NCI-H2107 (cell line): ENCODE results near the gene ZBTB47.

Experiments
- DNase-seq: peaks from one replicate; lab custom pipeline; 2025; lab: John Stamatoyannopoulos, UW

The ZBTB47 gene

DNA sequence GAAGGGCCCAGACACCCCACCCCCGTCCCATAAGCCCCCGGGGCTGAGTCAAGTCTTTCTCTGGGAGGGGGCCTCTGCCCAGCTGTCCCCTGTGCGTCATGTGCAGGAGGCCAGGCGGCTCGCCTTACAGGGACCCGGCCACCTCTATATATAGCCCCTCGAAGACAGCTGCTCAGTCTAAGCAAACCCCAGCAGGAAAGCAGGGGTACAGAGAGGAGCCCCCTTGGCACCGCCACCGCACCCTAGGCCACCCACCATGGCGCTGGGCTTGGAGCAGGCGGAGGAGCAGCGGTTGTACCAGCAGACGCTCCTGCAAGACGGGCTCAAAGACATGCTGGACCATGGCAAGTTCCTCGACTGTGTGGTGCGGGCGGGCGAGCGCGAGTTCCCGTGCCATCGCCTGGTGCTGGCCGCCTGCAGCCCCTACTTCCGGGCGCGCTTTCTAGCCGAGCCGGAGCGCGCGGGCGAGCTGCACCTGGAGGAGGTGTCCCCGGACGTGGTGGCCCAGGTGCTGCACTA lies 31.9 kb downstream of the ZBTB47 start, which contains the start of gene KLHL40:
Gene KLHL40, plus strand, starts transcription at position 175 of the 519 bp plus-strand sequence. Its CDS starts 82 bp downstream, at position 257.
- no peak for DNase-seq

DNA sequence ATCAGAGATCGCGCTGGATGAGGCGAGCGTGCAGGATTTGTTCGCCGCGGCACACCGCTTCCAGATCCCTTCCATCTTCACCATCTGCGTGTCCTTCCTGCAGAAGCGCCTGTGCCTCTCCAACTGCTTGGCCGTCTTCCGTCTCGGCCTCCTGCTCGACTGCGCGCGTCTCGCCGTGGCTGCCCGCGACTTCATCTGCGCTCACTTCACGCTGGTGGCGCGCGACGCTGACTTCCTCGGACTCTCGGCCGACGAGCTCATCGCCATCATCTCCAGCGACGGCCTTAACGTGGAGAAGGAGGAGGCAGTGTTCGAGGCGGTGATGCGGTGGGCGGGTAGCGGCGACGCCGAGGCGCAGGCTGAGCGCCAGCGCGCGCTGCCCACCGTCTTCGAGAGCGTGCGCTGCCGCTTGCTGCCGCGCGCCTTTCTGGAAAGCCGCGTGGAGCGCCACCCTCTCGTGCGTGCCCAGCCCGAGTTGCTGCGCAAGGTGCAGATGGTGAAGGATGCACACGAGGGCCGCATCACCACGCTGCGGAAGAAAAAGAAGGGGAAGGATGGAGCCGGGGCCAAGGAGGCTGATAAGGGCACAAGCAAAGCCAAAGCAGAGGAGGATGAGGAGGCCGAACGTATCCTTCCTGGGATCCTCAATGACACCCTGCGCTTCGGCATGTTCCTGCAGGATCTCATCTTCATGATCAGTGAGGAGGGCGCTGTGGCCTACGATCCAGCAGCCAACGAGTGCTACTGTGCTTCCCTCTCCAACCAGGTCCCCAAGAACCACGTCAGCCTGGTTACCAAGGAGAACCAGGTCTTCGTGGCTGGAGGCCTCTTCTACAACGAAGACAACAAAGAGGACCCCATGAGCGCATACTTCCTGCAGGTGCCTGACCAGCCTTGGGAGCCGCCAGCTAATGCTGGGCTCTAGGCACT lies 32.7 kb downstream of the ZBTB47 start:
- DNase-seq, result no peak

DNA sequence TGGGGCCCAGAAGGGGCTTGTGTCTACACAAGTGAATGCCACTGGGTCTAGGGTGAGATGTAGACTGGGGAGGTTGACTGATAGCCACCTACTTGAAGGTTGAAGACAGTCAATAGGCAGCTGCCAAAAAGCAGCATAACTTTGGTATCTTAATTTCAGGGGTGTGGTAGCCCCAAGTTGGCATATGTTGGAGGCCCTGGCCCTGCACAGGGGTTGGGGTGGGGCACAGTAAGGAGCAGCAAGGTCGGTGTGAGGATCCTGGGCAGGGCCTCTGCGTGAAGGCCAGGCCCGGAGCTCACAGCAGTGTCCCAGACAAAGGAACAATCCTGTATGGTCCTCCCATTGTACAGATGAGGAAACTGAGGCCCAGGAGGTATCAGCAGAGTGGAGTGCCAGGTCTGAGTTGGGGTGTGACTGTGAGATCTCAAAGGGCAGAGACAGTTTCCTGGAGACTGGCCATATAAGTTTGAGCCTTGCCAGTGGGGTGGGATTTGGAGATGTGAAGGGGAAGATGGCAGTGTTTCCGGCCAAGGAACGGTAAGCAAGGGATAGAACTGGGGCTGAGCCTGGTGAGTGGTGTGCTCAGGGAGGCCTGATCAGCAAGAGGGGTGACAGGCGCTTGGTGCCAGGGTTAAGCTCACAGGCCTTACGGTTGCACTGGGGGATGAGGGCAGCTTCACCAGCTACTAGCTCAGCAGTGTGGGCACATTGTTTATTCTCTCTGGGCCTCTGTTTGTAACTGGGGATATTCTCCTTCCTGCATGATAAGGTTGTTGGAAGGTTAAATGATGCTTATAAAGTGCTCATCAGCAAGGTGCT lies 33.5 kb downstream of the ZBTB47 start:
- DNase-seq, result no peak

DNA sequence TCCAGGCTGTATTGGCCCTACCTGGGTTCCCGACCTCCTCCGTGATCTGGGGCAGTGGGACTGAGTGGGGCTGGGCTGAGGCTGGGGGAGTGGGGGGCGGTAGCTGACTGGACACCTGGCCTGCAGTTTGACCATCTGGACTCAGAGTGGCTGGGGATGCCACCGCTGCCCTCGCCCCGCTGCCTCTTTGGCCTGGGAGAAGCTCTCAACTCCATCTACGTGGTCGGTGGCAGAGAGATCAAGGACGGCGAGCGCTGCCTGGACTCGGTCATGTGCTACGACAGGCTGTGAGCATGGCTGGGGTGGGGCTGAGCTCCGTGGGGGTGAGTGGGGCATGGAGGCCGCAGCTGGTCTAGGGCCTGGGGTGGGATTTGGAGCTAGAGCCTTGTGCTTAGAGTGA lies 34.5 kb downstream of the ZBTB47 start:
- DNase-seq, result no peak

DNA sequence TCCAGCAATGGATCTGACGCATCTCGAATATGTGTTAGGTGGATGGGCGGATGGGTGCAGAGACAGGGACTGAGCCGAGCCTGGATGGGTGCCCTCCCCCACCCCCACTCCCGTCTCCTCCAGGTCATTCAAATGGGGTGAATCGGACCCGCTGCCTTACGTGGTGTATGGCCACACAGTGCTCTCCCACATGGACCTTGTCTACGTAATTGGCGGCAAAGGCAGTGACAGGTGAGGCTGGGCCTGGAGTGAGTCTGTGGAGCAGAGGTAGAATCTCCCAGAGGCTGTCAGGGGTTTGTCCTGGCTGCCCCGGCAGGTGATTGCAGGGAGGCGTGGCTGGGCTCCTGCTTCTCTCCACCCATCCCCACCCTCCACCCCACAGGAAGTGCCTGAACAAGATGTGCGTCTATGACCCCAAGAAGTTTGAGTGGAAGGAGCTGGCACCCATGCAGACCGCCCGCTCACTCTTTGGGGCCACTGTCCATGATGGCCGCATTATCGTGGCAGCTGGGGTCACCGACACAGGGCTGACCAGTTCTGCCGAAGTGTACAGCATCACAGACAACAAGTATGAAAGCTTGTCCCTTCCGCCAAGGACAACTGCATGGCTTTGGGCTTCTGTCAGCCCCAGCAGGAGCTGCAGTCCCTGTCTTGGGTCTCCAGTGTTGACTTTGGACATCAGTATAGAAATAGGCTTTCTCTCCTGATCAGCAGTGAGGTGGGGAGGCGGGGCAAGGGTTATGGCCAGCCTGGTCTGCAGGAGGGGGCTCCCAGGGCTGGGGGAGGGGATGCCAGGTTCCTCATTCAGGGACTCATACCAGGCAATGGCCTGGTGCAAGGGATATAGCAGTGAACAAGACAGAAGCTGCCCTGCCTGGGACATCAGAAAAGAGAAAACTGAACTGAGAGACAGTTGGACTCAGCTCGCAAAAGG lies 35.3 kb downstream of the ZBTB47 start:
- DNase-seq, result no peak

DNA sequence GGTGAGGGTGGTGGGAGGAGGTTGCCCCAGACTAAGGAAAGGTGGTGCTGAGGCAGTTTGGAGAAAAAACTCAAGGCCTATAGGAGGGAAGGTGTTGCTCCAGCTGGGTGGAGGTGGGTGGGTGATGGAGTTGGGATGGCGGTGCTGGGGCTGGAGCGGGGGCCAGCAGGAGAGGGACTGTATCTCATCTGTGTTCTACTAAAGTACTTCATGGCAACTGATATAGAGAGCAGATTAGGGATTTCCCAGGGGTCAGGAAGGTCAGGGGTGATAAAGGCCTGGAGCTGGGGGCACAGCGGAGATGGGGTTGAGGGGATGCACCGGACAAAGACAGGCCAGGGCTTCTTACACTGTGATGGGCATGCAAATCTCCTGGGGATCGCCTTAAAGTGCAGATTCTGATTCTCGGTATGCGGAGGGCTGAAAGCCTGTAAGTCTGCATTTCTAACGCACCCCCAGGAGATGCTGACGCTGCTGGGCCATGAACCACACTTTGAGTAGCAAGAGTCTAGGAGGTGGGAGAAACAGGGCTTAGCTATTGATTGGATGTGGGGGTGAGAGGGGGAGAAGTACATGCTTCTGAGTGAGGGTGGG lies 36.0 kb downstream of the ZBTB47 start:
- DNase-seq, result no peak

DNA sequence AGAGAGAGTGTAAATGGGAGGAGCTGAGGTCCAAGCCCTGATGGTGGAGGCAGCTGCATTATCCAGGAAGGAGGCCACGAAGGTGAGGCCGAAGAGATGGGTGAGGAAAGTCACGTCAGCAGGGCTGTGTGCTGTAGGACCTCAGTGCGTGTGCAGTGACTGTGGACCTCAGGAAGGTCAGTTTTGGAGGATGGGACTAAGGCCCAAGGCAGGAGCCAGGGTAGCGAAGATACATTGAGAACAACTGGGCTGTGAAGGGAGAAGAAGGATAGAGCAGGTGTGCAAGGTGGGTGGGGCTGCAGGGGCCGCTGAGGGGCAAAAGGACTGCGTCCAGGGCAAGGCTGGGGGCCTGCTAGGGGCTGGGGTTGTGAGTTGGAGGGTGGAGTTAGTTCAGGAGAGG lies 36.7 kb downstream of the ZBTB47 start:
- DNase-seq, result no peak

DNA sequence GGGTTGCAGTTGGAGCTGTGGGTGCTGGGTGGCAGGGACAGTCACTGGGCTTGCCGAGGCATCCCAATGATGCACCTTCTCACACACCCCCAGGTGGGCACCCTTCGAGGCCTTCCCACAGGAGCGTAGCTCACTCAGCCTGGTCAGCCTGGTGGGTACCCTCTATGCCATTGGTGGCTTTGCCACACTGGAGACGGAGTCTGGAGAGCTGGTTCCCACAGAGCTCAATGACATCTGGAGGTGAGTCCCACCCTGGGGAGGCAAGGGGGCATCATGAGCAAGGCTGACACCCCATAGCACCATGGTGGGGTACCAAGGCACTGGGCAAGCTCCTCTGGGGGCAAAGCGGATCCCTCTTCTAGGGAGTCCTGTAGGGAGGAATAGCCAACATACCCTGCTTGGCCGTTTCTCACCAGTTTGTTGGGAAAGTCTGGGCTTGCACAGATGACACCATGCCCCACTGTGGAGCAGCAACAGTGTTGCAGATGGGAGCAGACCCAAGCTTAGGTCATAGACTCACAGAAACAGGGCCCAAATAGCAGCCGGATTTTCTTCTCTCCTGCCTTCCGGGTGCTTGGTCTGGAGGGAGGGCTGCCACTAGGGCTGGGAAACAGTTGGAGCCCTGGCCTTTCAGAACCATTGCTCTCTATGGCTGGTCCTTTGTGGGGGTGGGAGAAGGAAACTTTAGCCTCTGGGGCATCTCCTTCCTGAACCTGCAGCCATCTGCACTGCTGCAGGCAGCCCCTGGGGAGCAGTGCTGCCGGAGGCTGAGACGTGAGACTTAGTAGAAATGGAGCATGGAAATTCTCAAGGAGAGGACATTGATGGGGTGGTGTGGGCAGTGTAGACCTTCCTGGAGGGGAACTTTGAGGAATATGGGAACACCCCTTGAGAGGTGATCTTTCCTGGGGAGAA lies 37.5 kb downstream of the ZBTB47 start:
- DNase-seq, result no peak

DNA sequence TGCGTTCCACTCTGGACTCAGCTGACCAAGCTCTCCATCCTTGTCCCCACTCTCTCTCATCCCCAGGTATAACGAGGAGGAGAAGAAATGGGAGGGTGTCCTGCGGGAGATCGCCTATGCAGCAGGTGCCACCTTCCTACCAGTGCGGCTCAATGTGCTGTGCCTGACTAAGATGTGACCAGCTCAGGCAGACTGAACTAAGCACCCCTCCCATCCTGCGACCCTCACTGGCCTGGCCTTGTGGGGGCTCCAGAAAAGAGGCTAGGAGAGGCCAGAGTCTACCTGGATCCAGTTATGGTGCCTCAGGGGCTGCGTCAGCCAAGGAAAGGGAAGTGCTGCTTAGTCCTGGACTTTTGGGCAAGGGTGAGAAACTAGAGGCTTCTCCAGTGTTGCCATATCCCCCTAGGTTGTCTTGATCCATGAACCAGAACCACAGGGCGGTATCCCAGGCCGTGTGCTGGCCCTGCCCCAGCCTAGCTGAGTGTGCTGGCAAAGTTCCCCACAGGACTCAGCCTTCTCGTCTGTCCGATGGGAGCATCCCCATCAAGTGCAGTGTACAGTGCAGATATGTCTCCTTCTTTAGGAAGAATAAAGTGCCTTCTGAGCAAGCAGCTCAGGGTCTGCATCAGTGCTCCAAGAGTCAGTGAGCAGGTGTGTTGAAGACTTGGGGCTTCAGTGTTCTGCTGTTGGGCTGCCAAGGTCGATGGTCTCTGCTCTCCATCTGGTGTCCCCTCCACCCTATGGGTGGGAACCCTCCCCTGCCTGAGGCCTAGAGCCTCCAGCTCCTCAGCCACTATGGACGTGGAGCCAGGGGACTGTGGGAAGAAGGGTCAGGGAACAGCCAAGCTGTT lies 38.5 kb downstream of the ZBTB47 start:
- DNase-seq, result no peak

DNA sequence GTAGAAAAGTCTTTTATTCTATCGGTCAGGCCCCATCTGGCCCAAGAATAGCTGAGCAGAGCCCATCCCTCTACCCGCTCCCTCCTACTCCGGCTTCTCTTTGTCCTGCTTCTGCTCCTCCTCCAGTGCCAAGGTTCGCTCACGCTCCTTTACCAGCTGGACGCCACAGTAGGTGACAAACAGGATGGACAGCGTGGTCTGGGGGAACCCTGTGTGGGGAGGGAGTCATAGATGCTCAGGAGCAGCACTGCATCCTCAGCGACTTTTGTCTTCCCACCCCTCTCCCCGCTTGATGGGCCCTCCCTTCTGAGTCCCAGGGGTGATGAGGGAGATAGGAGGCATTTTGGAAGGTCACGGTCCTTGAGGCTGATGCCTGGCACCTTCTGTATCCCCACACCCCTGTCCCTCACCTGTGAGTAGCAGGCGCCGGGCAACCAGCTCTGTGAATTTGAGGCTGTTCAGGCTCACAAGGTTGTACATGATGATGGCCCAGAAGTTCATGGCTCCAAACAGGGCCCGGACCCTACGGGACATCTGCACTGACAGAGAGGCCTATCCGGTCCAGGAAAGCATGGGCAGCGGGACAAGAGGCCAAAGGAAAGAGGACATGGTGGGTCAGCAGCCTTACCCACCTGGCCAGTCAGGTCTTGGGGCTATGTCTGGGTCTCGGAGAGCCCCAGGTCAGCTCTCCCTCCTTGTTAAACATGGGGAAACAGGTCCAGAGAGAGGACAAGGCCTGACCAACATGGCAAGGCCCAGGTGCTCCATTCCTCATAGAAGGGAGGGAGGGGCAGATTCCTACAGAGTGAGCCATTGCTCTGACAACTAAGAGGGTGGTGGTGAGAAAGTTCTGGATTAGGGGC lies 39.4 kb downstream of the ZBTB47 start:
- DNase-seq, result no peak

DNA sequence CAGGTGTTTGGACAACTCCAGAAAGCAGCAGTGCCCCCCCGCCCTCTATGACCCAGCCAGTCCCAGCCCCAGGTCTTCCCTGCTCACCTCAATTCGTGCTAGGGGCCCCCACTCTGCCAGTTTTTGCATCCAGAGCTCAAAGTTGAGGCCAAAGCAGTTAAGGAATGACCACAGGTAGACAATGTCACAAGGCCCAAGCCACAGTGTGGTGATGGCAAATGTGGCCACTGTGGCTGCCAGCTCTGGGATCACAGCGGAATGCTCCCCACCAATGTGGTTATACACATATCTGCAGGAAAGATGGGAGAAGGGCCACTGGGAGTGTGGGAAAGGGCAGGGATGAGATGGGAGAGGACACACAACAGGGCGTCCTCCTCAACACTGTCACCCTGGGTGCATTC lies 40.0 kb downstream of the ZBTB47 start:
- DNase-seq, result no peak

DNA sequence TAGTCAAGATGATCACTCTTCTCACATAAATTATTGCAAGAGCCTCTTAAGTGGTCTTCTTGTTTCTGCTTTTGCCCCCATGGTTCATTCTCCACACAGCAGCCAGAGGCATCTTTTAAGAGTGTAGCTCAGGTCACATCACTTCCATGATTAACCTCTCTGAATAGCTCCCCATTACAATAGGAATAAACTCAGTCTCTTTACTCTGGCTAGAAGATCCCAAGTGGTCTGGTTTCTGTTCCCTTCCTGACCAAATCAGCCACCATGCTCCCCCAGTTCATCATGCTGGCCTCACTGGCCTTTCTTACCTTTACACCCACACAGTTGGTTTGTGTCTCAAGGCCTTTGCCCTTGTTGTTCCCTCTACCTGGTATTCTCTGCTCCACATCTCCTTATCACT lies 40.9 kb downstream of the ZBTB47 start:
- no peak for DNase-seq

DNA sequence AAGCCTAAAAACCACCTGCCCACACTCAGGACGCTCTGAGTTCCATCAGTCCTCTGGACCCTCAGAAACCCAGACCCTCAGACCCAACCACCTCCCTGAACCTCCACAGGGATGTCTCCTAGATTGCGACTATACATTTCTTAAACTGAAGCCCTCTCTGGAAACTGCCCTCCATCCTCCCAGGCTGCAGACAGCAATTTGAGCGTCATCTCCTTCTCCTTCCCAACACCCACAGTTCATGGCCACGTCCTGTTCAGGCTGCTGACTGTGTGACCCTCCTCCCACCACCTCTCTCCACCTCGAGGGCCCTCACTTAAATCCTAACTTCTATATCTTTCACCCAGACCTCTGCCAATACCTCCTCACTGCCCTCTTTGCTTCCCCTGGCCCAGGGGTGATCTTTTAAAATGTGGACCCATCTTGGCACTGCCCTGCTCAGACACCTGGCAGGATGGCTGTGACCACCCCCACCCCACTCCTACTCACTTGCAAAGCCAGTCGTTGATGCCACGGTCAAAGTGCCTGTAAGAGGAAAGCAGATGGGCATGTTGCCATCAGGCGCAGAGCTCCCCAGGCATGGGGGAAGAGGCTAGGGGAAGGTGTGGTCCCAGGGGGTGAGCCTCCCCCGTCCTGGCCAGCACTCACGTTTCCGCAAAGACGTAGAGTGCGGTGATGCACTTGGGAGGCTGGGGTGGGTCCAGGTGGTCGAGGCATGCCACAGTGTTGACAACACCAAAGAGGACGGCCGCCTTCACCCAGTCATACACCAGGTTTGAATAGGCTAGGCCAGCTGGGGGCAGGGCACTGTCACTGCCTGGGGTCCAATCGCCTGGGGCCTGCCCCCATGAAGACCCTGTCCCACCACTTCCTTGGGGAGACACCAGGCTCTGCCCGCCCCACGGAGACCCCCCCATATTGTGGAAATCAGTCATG lies 43.1 kb downstream of the ZBTB47 start:
- DNase-seq, result no peak

DNA sequence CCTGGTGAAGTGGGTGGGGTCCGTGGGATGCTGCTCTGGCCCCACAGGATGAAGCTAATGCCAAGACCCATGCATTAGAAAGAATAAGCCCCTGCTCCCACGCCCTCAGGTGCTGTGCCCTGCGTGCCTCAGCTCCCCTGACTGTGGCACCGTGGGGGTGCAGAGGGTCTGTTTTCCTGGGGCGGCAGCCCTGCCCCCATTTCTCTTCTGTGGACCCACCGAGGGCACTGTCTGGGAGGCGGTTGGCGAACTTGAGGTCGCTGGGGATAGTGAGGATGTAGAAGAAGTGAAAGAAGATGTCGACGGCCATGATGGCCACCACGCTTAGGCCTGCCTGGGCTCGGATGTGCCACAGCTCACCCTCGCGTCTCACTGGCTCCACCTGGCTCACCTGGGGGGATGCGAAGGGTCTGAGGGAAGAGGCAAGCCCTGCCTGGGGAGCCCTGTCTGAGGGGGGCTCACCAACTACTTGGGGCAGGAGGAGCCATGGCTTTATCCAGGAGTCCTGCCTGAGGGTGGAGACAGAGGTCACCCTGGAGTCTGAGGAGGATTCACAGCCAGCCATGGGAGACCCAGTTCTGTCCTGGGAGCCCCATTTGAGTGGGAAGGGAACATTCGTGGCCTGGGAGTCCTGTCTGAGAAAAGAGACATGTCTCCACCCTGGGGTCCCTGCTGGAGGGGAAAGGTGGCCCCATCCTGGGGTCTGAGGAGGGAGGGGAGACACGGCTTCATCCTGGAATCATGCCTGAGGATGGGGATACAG lies 44.0 kb downstream of the ZBTB47 start:
- no peak for DNase-seq

DNA sequence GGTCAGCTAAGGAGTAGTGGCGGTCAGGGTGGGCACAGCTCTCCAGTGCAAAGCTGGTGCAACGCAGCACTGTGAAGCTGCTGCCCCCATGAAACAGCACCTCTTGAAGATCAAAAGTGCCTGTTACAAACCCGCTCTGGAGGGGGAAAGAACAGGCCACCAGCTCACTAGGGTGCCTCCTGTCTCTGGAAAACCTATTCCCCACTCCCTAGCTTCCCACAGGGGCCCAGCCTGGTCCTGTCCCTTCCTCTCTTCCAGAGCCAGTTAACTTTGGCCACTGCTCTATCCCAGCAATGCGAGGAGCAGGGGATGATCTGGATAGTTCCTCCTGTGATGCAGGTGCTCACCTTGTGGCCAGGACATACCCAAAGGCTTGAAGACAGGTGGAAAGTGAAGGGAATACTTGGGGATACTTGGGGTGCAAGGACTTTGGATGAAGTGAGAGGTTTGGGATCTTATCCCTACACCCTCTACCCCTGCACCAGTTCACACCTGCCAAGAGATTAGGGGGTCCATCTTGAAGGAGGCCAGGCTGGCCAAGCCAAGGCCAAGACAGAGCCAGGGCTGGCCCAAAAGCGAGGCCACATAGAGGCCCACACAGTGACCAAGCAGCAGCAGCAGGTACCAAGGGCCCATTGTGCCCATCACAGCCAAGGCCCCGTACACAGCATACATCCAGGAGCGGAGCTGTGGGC lies 44.9 kb downstream of the ZBTB47 start:
- DNase-seq, result no peak

DNA sequence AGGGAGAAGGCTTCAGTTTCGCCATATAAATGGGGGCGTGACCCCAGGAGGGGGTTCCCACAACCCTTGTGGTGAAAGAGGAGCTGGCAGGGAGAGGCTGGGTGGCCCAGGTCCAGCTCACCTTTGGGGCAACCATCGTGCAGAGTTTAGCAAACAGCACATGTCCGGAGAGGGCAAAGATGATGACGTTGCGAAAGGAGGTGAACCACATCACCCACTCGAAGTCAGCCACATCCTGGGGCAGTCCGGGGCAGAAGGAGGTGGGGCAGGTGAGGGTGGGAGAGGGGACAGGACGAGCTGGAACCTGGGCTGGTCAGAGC lies 45.4 kb downstream of the ZBTB47 start:
- no peak for DNase-seq
